HG03135 (cell line): ENCODE measurements around the gene CCDC88B.
A peak's percentile ranks its signal among the peaks of the same experiment; 100 is the strongest.

Experiments
- ATAC-seq: cut with Tn5 transposase; IDR thresholded peaks from one replicate; pipeline ENCODE4 v1.9.1; 2021; ENCODE audit warnings: mild to moderate bottlenecking, moderate library complexity; ENCODE audit not compliant: unreplicated experiment

CCDC88B gene

DNA sequence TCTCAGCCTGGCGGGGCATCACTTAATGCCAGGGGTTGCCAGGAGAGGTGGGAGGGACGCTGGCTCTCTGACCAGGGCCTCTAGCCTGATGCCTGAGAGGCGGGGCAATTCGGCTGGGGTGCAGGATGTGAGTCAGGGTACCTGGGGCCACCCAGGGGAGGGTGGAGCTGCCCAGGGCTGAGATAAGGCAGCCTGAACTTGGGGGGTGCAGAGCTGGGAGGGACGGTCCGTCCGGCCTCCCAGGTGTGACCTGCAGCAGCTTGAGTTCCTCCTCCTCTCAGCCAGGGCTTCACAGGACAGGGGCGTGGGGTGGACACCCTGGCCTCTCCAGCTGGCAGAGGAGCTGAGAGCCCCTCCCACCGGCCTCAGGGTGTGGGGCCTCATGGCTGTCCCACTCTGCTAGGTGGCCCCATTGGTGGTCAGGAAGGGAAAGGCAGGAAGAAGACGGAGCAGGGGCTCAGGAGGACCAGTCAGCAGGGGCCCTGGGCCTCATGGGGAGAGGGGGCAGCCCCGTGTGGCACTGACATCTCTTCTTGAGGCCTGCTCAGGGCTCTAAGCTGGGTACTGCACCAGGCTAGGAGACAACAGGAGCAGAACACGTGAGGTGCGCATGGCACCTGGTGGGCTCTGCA lies 18.0 kb downstream of the CCDC88B start:
- ATAC-seq = no peak

GRCh38 chr11:64358536-64358906 lies 18.5 kb downstream of the CCDC88B start:
- no peak for ATAC-seq

DNA sequence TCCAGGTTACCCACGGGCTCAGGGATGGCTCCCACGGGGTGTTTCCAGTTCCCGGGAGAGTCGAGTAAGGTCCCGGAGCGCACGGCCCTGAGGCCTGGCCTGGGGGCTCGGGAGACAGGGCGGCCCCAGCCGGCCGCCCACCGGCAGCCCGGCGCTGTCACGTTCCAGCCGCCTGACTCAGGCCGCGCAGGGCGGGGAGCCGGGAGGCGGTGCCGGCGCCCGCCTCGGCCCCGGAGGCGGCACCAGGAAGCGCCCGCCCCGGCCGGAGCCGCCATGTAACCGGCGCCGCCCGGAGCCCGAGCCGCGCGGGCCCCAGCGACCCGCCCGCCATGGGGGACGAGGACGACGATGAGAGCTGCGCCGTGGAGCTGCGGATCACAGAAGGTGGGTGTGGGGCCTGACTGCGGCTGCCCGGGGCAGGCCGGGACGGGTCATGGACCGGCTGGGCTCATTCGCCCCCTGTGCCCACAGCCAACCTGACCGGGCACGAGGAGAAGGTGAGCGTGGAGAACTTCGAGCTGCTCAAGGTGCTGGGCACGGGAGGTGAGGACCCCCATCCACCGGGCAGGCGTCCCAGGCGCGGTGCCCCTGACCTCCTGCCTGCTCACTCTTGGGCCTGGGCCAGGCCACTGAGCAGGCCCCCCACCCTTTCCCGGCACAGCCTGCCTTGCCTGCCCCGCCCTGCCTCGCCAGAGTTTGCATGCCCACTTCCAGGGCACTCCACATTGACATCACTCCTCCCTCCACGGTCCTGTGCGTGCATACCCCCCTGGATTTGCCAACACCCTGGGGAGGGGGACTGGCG lies 19.1 kb downstream of the CCDC88B start, which contains the start of gene RPS6KA4:
Gene RPS6KA4, plus strand, starts transcription at position 256 of the 805 bp plus-strand sequence. Its CDS starts 74 bp downstream, at position 330.
- ATAC-seq = peak; percentile 53

DNA sequence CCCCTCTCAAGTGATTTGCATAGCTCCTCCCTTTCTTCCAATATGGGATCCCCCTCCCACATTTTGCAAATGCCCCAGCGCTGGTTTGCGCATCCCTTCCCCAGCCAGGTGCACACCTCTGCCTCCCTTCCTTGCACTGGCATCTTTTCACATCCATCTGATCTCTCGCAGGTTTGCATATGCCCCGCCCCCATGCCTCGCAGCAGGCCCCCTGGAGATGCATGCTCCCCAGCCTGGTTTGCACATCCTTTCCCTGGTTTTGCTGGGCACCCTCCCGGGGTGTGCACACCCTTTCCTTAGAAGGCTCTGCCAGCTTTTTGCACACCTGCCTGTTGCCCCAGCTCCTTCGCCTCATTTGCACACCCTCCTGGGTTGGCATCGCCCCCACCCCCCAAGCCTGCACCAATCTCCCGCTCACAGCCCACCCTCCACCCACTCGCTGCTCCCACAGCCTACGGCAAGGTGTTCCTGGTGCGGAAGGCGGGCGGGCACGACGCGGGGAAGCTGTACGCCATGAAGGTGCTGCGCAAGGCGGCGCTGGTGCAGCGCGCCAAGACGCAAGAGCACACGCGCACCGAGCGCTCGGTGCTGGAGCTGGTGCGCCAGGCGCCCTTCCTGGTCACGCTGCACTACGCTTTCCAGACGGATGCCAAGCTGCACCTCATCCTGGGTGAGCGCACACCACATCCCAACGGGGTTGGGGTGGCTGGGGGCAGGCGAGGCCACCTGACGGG lies 19.9 kb downstream of the CCDC88B start:
- ATAC-seq = no peak

DNA sequence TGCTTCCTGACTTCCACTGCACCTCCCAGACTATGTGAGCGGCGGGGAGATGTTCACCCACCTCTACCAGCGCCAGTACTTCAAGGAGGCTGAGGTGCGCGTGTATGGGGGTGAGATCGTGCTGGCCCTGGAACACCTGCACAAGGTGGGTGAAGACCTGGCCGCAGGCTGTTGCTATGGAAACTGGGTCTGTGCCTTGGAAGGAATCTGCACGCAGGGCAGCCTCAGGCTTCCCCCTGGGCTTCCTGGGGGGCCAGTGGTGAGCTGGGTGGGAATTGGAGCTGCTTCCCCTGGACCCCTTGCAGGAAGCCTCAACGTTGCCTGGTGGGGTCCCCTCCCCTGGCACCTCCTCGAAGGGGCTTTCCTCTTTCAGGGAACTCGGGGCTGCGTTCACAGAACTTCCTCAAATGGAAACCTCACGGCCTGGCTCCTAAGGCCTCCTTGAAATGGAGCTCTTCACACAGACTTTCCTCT lies 20.5 kb downstream of the CCDC88B start:
- ATAC-seq = no peak

DNA sequence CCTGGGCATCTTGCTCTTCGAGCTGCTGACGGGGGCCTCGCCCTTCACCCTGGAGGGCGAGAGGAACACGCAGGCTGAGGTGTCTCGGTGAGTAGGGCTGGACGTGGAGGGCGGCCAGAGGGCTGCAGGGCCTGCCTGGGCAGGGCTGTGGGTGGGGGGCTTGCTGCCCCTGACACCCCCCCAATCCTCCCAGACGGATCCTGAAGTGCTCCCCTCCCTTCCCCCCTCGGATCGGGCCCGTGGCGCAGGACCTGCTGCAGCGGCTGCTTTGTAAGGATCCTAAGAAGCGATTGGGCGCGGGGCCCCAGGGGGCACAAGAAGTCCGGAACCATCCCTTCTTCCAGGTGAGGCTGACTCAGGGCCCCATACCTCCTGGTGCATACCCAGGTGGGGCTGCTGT lies 21.7 kb downstream of the CCDC88B start:
- ATAC-seq = no peak

DNA sequence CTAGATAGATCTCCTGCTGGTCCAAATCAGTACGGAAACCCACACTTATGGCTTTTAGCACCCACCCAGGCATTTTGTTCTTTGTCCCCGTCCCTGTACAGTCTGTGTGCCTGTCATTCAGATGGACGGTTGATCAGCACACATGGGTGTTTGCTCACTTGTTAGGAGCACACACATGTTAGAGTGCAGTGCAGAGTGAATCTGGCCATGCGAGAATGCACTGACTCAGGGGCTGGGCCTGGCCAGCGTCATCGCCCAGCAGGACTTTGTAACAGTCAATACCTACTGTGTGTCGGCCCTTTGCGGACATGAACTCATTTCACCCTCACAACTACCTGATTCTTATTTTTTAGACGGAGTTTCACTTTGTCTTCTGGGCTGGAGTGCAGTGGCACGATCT lies 22.3 kb downstream of the CCDC88B start:
- ATAC-seq = no peak

DNA sequence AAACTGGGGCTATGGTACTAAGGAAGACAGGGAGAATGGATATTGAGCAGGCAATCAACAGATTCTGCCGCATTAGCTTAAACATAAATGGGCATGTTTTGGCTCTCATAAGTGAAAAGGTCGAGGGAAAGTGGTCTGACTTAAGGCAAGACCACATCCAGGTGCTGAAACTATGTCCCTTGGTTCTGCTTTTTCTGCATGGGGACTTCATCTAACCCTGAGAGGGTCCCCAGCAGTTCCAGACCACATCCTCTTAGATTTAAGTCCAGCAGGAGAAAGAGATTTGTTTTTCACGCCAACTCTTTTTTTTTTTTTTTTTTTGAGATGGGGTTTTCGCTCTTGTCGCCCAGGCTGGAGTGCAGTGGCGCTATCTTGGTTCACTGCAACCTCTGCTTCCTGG lies 24.4 kb downstream of the CCDC88B start:
- no peak for ATAC-seq

DNA sequence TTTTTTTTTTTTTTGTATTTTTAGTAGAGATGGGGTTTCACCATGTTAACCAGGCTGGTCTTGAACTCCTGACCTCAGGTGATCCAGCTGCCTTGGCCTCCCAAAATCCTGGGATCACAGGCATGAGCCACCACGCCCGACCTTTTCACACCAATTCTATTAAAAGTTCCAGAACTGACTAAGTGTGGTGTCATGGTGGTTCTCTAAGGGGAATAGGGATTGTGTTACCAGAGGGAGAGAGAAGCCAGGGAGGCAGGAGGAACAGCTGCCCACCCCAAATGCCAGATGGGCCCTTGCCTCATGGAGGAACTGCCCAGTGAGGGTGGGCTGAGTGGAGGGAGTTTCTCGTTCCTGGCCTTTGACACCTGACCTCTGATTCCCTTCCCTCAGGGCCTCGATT lies 24.9 kb downstream of the CCDC88B start:
- no peak for ATAC-seq

DNA sequence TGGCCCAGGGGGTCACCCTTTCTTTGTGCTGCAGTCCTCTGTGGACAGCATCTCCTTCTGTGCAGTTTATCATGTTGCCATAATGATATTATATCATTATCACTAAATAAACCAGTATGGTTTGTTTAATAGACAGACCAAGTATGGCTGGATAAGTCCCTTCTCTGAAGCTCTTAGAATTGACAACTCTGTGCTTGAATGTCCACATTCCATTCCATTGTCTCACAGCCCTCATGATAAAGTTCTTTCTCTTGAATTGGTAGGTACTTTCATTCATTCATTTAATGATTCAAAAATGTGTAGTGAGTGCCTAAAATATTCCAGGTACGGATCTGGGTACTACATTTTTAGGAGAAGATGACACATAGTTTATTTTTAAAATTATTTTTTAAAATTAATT lies 26.7 kb downstream of the CCDC88B start:
- ATAC-seq = no peak

- ATAC-seq = no peak
Observed at GRCh38 chr11:64367931-64368672, 28.1 kb downstream of the CCDC88B start.

DNA sequence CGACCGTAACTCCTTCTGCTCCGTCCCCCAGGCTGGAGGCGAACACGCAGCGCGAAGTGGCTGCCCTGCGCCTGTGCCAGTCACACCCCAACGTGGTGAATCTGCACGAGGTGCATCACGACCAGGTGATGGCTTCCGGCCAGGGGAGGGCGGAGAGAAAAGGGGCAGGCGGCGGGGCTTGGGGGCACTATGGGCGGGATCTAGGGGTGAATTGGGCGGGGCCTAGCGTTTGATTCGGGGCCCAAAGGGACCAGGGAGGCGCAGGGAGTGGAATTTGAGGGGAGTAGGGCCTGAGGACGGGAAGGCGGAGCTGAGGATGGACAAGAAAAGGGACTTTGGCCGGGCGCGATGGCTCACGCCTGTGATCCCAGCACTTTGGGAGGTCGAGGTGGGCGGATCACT lies 28.7 kb downstream of the CCDC88B start:
- ATAC-seq = no peak

- no peak for ATAC-seq
Observed at GRCh38 chr11:64369440-64370421, 29.7 kb downstream of the CCDC88B start.

GRCh38 chr11:64371201-64371600 lies 31.2 kb downstream of the CCDC88B start:
- ATAC-seq = no peak

- ATAC-seq = no peak
Observed at GRCh38 chr11:64372021-64372420, 32.0 kb downstream of the CCDC88B start.

DNA sequence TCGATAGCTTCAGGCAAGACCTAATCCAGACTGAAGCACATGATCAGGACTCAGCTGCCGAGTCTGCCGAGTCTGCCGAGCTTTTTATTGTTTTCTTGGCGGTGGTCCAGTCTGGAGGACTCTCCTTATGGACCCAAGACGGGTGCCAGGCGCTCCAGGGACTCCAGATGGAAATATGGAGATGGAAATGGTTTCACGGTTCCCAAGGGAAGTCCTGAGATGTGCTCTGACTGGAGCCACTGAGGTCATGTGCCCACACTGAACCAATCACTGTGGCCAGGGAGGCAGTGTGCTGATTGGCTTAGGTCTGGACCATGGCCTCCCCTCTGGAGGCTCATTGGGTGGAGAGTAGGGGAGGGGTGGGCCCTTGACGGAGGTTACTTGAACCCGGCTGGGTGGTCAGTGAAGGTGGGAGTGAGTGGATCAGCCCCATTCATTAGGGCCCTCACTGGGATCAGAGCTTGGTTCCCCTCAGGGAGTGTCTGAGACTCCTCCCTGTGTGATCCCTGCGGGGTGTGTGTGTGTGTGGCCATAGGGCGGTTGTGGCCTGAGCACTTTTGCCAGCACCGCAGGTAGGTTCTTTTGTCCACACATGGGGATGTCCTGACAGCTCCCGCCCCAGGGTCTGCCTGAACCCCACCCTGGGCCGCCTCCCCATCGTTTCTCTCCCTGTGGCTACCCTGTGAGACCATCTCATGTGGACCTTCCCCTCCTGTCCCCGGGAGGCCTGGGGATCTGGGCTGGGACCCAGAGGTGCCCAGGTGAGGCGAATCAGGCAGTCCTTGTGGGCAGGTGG lies 33.0 kb downstream of the CCDC88B start:
- ATAC-seq = no peak

DNA sequence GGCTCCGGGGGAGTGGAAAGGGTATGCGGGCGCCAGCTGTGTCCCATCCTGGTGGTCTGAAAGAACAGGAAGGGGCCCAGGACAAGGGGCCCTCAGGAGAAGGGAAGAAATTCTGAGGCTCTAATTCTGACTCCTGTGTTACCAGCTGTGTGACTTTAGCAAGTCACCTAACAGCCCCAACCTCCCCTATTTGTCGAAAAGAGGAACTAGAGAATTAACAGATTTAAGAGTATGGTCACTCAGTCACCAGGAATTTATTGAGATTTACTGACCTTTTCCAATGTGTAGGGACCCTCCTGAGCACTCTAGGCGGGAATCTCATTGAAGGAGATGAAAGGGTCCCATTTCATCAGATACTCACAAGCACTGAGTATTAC lies 33.6 kb downstream of the CCDC88B start:
- no peak for ATAC-seq

DNA sequence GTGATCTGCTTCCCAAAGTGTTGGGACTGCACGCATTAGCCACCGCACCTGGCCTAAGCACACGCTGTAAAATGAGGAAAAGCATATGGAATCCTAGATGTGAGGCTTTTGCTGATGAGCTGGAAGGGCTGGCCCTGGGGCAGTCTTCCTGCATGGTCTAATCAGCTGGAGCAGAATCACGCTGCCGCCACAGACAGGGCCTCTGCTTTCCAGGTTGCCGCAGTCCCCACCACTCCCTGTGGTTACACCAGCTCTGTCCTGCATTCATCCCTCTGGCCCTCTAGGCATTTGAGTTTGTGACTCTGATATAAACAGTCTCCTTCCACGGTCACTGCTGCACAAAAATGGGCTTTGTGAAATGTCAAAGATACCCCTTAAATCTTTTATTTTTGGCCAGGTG lies 36.1 kb downstream of the CCDC88B start:
- no peak for ATAC-seq

- ATAC-seq = no peak
Observed at GRCh38 chr11:64378335-64378880, 38.4 kb downstream of the CCDC88B start.
